ENCODE data around the gene ARMC2.

Gene ARMC2

DNA sequence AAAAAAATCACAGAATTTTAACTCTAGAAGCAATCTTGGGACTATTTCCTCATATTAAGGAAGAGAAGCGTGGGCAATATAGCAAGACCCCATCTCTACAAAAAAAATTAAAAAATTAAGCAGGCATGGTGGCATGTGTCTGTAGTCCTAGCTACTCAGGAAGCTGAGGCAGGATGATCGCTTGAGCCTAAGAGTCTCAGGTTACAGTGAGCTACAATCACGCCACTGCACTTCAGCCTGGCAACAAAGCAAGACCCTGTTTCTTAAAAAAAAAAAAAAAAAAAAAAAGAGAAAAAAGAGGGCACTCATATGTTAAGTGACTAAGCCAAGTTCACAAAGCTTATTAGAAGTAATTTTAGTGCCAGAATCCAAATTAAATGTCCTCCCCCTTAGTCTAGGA, 145.7 kb downstream of the ARMC2 start:
- Histone ChIP-seq H3K27me3 (no peaks in the 10 kb centered on the region), H3K36me3 (0 out of 2 replicates have a peak, but pooled peaks cover 5% of the 10 kb centered on the region), H3K4me2 (no peak overlapping the region), H3K9ac (no peak overlapping the region), H4K20me1 (no peaks in the 10 kb centered on the region), H3K27ac (no peak overlapping the region), H3K9me3 (no peaks in the 10 kb centered on the region), H3K4me3 (no peak overlapping the region), H3K4me1 (no peaks in the 10 kb centered on the region)
- TF ChIP-seq Cebpa-rat (IDR thresholded peaks at IDR 0.05), result no peak

DNA sequence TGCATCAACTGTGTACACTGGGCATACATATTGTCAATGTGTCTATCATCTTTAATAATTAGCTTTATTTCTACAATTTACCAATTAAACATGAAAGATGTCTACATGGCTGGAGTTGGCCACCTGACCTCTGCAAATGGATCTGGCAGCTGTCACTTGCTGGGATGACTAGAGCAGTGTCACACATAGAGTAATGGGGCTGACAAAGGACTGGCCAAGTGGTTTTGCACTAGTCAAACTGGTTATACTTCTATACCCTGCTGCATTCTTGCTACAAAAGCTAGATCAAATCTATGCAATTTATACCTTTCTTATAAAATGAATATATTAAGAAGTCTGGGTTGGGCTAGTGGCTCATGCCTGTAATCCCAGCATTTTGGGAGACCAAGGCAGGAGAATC, 147.1 kb downstream of the ARMC2 start:
- no peaks in the 10 kb centered on the region for H3K27me3 ChIP-seq
- H3K4me2 ChIP-seq, result no peak overlapping the region
- H3K9ac ChIP-seq, result no peak overlapping the region
- H4K20me1 ChIP-seq, result no peaks in the 10 kb centered on the region
- no peak overlapping the region for H3K27ac ChIP-seq
- H3K36me3 ChIP-seq, result 0 out of 2 replicates have a peak, but pooled peaks cover 5% of the 10 kb centered on the region
- H3K4me3 ChIP-seq, result no peak overlapping the region
- H3K4me1 ChIP-seq, result no peaks in the 10 kb centered on the region
- no peaks in the 10 kb centered on the region for H3K9me3 ChIP-seq
- TF ChIP-seq Cebpa-rat (IDR thresholded peaks at IDR 0.05), result no peak

DNA sequence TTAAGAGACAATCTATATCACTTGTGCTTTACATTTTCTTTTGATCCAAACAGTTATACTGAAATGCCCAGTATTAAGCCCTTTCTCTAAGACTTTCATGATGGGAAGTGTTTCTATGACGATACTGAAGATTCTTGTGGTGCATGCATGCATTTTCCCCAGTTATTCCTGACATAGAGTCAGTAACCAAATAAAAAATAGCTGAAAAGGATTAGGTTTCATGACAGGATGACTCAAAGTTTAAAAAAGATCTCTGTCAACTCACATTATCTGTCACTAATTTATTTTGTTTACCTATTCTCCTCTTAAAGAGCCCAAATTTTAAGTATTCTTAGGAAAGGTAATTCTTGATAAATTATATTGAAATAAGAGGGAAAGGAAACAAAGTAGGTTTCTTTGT, 148.0 kb downstream of the ARMC2 start:
- no peak for TF ChIP-seq Cebpa-rat (IDR thresholded peaks at IDR 0.05)
- 0 out of 2 replicates have a peak, but pooled peaks cover under 1% of the 10 kb centered on the region for H3K36me3 ChIP-seq
- no peak overlapping the region for H3K27ac ChIP-seq
- no peaks in the 10 kb centered on the region for H3K27me3 ChIP-seq
- no peaks in the 10 kb centered on the region for H4K20me1 ChIP-seq
- no peak overlapping the region for H3K4me3 ChIP-seq
- no peaks in the 10 kb centered on the region for H3K4me1 ChIP-seq
- H3K9me3 ChIP-seq, result no peaks in the 10 kb centered on the region
- no peak overlapping the region for H3K9ac ChIP-seq
- H3K4me2 ChIP-seq, result no peak overlapping the region

DNA sequence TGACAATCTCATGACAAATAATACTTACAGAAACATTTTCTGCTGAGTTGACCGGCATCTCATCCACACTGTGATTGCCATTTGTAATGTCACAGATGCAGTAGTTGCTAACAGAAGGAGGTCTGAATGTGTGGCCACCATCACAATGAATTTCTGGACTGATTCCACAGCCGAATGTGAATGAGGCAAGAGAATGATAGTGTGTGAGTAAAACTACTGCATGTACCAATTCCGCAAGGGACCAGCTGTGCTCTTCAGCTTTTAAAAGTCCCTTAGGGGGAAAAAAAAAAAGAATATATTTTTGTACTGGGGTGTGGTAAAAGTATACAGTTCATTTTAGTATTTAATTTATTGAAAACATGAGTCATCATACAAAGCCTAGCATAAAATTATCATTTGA, 150.3 kb downstream of the ARMC2 start:
- Histone ChIP-seq H3K9me3 (no peaks in the 10 kb centered on the region), H3K27ac (no peak overlapping the region), H3K4me1 (no peaks in the 10 kb centered on the region), H3K36me3 (no peaks in the 10 kb centered on the region), H3K27me3 (no peaks in the 10 kb centered on the region), H4K20me1 (peaks cover under 1% of the 10 kb centered on the region; the same call in 1 of the 2 replicates), H3K4me3 (no peak overlapping the region), H3K4me2 (no peak overlapping the region), H3K9ac (no peak overlapping the region)
- TF ChIP-seq Cebpa-rat (IDR thresholded peaks at IDR 0.05), result no peak

DNA sequence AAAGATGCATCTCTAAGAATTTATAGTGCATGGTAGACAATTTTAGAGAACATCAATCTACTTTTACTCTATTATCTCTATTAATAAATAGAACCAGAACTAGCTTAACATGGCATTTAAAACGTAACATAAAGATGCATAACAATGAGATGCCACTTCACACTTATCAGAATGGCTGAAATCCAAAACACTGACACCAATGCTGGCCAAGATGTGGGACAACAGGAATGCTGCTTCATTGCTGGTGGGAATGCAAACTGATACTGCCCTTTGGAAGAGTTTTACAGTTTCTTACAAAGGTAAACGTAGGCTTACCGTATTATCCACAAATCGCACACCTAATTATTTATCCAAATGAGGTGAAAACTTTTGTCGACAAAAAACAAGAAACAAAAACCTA, 151.2 kb downstream of the ARMC2 start:
- Histone ChIP-seq H3K9ac (no peak overlapping the region), H3K27ac (no peak overlapping the region), H3K4me3 (no peak overlapping the region), H4K20me1 (peaks cover 6% of the 10 kb centered on the region; the same call in 1 of the 2 replicates), H3K9me3 (no peaks in the 10 kb centered on the region), H3K36me3 (no peaks in the 10 kb centered on the region), H3K27me3 (no peaks in the 10 kb centered on the region), H3K4me2 (no peak overlapping the region), H3K4me1 (no peaks in the 10 kb centered on the region)
- no peak for TF ChIP-seq Cebpa-rat (IDR thresholded peaks at IDR 0.05)

DNA sequence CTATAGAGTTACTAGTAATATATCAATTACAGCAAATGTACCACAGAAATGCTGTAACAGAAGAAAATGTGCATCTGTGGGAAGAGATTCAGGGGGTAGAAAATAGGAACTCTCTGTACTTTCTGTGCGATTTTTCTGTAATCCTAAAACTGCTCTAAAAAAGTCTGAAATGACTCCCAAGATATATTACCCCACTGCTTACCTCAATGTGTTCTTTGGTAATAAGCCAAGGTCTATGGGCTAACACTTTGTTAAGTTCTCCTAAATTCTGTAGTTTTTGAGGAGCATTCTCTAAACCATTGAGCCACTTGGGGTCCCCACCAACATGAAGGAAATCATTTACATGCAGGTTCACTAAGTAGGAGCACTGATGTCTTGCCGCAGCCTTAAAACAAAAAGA, 152.1 kb downstream of the ARMC2 start:
- Histone ChIP-seq H3K9ac (no peak overlapping the region), H4K20me1 (peaks cover 6% of the 10 kb centered on the region; the same call in 1 of the 2 replicates), H3K27me3 (no peaks in the 10 kb centered on the region), H3K4me1 (no peaks in the 10 kb centered on the region), H3K9me3 (no peaks in the 10 kb centered on the region), H3K36me3 (no peaks in the 10 kb centered on the region), H3K4me2 (no peak overlapping the region), H3K4me3 (no peak overlapping the region), H3K27ac (no peak overlapping the region)
- no peak for TF ChIP-seq Cebpa-rat (IDR thresholded peaks at IDR 0.05)

DNA sequence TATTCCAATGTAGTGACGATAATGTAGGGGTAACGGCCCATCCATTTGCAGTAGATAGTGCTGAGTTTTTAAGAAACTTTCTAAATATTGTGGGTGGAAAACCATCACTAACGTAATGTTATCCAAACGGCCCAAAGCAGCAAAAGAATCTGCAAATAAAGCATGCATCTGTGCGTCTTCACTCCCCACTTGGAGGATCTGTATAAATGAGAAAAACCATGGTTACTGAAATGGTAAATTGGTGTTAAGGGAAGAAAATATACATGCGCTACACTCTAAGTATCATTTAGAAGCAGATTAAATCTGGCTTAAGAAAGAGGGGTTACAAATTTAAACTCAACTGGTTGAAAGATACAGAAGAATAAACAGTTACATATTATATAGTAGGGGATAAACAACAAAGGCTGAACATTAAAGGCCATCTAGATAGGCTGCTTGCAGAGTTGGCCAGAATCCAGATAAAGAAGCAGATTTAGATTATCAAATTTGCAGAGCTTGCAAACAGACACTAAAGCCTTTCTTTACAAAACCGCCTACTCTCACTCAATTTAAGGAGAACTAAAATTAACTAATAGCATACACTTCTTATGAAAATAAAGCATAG, 153.2 kb downstream of the ARMC2 start:
- H3K27ac ChIP-seq, result no peak overlapping the region
- no peaks in the 10 kb centered on the region for H3K9me3 ChIP-seq
- no peak overlapping the region for H3K4me2 ChIP-seq
- no peak overlapping the region for H3K4me3 ChIP-seq
- no peaks in the 10 kb centered on the region for H3K36me3 ChIP-seq
- H3K4me1 ChIP-seq, result no peaks in the 10 kb centered on the region
- no peak overlapping the region for H3K9ac ChIP-seq
- no peak for TF ChIP-seq Cebpa-rat (IDR thresholded peaks at IDR 0.05)
- H3K27me3 ChIP-seq, result no peaks in the 10 kb centered on the region
- peaks cover 6% of the 10 kb centered on the region; the same call in 1 of the 2 replicates for H4K20me1 ChIP-seq

DNA sequence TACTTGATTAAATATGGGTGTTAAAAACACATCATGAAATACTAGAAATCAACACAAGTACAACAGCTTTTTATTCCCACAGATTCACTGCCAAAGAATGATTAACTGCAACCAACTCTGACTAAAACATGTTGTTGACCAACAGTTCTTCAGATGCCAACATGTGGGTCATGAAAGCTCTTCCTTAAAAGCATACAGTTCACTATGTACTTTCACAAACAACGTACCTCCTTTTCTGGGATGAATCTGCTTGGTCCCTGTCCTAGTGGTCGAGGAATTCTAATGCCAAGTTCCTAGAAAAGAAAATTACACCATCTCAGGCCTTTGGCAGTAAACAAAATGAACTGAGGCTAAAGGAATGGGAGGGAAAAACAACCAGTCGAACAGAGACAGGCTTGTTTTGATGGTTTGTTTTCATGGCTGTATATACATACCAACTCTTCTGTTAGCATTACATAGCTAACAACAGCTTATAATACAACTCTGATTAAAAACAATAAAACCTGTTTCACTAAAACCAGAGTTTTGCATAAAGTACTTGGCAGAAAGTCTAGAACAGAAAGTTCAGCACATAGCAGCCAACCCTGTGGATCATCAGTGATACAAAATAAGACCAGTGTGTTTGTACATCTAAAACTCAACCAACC, 154.0 kb downstream of the ARMC2 start:
- H3K4me3 ChIP-seq, result no peak overlapping the region
- H3K36me3 ChIP-seq, result no peaks in the 10 kb centered on the region
- peaks cover 5% of the 10 kb centered on the region; the same call in 1 of the 2 replicates for H3K27me3 ChIP-seq
- no peak overlapping the region for H3K27ac ChIP-seq
- H3K9ac ChIP-seq, result no peak overlapping the region
- TF ChIP-seq Cebpa-rat (IDR thresholded peaks at IDR 0.05), result no peak
- no peaks in the 10 kb centered on the region for H3K4me1 ChIP-seq
- peaks cover 14% of the 10 kb centered on the region for H4K20me1 ChIP-seq
- H3K9me3 ChIP-seq, result no peaks in the 10 kb centered on the region
- H3K4me2 ChIP-seq, result no peak overlapping the region

DNA sequence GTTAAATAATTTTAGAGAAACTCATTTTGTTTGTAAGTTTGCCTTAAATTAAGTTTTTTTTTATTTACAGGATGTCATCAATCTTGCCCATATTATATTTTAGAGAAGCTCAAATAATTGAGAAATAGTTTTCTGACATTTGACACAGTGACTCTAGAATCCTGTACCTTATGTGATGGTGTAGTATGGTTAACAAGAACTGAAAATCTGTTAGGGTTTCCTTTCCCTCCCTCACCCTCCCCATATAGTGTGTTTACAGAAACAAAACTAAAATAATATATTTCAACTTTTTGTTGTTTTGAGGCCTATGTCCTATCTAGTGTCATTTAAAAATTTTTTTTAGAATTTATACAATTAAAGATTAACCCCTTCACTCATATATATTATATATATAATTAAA, 154.7 kb downstream of the ARMC2 start:
- H3K36me3 ChIP-seq, result no peaks in the 10 kb centered on the region
- peaks cover 21% of the 10 kb centered on the region for H4K20me1 ChIP-seq
- peaks cover 12% of the 10 kb centered on the region for H3K27me3 ChIP-seq
- H3K4me1 ChIP-seq, result no peaks in the 10 kb centered on the region
- H3K4me3 ChIP-seq, result no peak overlapping the region
- TF ChIP-seq Cebpa-rat (IDR thresholded peaks at IDR 0.05), result no peak
- no peaks in the 10 kb centered on the region for H3K9me3 ChIP-seq
- H3K4me2 ChIP-seq, result no peak overlapping the region
- H3K9ac ChIP-seq, result no peak overlapping the region
- no peak overlapping the region for H3K27ac ChIP-seq

DNA sequence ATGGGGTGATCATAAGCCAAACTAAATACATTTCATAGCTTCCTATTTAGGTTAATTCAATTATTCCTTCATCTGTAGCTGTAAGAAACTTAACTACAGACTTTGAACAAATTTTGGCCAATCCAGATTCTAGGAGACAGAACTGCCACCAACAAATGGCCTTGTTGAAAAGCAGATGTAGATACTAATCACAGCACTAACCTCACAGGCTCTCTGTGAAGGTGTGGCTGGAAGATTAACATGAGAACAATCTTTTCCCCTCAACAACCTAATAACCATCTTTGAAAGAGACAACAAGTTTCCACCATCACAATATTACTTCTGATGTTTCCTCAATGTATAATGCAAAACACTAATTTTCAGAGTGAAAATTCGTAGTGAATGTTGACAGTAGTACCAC, 158.6 kb downstream of the ARMC2 start:
- peaks cover 44% of the 10 kb centered on the region for H3K27me3 ChIP-seq
- H3K4me2 ChIP-seq, result no peak overlapping the region
- no peak for TF ChIP-seq Cebpa-rat (IDR thresholded peaks at IDR 0.05)
- no peaks in the 10 kb centered on the region for H3K9me3 ChIP-seq
- H3K4me1 ChIP-seq, result peaks cover 14% of the 10 kb centered on the region
- peaks cover 45% of the 10 kb centered on the region for H4K20me1 ChIP-seq
- H3K4me3 ChIP-seq, result no peak overlapping the region
- H3K9ac ChIP-seq, result no peak overlapping the region
- H3K27ac ChIP-seq, result no peak overlapping the region
- no peaks in the 10 kb centered on the region for H3K36me3 ChIP-seq

All from BLaER1 (cell line).